22Rv1 (cell line): ENCODE measurements around the gene TMEM218.

ENCODE experiments used
- H3K27ac ChIP-seq: fragments of 450-650 bp; 2 replicates; pipeline ENCODE4 v1.5.1; 2017
- ZFX ChIP-seq: fragments of 450-650 bp; IDR thresholded peaks from 2 replicates; pipeline ENCODE4 v1.6.1; 2017; ENCODE audit warnings: antibody characterized with exemption, borderline replicate concordance
- TF ChIP-seq, protein P1 (sequence below): fragments of 450-650 bp; IDR thresholded peaks from 2 replicates; pipeline ENCODE4 v1.5.1; 2017; ENCODE audit warnings: mild to moderate bottlenecking

The TMEM218 gene

DNA sequence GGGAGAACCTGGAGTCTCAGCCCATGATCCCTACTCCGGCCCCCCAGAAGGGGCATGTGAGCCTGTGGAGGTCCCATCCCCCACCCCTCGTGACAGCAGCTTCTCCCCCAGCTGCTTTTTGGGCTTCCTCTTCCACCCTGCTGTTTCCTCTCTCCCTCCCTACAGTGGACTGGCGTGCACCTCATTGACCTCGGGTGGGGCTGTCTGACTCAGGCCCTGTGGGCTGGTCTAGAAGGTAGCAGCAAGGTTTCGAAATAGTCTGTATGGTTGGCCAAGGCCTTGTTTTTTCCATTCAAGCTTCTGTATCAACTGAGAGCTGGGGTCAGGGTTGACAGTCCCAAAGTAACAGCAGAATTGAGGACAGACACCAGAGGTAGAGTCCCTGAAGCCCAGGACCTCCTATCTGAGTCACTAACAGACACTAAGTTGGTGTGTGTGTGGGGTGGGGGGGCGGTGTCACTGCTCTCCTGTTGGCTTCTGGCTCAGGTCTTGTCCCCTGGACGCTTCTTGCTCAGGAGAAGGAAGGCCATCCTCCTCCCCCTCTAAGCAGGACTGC, 40.6 kb downstream of the TMEM218 start:
- TF ChIP-seq, protein P1, sequence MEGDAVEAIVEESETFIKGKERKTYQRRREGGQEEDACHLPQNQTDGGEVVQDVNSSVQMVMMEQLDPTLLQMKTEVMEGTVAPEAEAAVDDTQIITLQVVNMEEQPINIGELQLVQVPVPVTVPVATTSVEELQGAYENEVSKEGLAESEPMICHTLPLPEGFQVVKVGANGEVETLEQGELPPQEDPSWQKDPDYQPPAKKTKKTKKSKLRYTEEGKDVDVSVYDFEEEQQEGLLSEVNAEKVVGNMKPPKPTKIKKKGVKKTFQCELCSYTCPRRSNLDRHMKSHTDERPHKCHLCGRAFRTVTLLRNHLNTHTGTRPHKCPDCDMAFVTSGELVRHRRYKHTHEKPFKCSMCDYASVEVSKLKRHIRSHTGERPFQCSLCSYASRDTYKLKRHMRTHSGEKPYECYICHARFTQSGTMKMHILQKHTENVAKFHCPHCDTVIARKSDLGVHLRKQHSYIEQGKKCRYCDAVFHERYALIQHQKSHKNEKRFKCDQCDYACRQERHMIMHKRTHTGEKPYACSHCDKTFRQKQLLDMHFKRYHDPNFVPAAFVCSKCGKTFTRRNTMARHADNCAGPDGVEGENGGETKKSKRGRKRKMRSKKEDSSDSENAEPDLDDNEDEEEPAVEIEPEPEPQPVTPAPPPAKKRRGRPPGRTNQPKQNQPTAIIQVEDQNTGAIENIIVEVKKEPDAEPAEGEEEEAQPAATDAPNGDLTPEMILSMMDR, result no peak
- no peak for TF ChIP-seq ZFX
- H3K27ac ChIP-seq, result no peak overlapping the region

GRCh38 chr11:125069796-125070195, 41.6 kb downstream of the TMEM218 start:
- H3K27ac ChIP-seq, result no peak overlapping the region
- TF ChIP-seq, protein P1, result no peak
- TF ChIP-seq ZFX, result no peak

DNA sequence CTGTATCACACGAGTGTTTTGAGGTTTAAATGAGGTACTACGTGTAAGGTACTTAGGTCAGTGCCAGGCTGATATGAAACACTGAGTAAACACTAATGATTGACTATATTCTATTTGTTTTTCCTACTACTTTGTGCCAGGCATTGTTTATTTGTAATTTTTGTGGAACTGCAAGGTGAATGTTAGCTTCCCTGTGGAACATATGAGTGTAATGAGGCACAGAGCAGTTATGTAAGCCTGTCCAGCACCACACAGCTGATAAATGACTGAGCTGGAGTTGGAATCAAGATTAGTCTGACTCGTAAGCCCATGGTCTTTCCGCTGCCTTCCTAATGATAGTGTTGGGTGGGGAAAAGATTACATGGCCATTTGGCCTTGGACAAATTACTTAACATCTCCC, 42.4 kb downstream of the TMEM218 start:
- TF ChIP-seq, protein P1, result no peak
- no peak for TF ChIP-seq ZFX
- no peak overlapping the region for H3K27ac ChIP-seq

DNA sequence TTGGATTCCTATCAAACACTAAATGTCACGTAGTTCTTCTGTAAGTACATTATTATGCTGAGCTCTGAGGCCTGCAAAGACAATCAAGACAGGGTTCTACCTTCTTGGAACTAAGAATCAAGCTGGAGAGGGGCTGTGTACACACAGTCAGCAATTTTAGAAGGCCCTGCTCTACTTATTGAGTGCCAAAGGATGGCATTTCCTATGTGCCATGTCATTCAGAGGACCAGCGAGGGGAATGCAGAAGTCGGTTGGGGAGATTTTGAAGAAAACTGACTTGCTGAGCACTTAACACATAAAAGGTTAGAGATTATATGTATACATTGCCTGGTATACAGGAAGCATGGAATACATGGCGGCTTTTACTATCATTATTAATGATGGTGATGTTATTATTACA, 43.1 kb downstream of the TMEM218 start:
- no peak overlapping the region for H3K27ac ChIP-seq
- TF ChIP-seq ZFX, result no peak
- TF ChIP-seq, protein P1, result no peak

GRCh38 chr11:125064070-125064469, 47.4 kb downstream of the TMEM218 start:
- TF ChIP-seq ZFX, result no peak
- TF ChIP-seq, protein P1, result no peak
- H3K27ac ChIP-seq, result no peak overlapping the region

- no peak overlapping the region for H3K27ac ChIP-seq
These were observed 47.9 kb downstream of the TMEM218 start for GRCh38 chr11:125063429-125064043.

DNA sequence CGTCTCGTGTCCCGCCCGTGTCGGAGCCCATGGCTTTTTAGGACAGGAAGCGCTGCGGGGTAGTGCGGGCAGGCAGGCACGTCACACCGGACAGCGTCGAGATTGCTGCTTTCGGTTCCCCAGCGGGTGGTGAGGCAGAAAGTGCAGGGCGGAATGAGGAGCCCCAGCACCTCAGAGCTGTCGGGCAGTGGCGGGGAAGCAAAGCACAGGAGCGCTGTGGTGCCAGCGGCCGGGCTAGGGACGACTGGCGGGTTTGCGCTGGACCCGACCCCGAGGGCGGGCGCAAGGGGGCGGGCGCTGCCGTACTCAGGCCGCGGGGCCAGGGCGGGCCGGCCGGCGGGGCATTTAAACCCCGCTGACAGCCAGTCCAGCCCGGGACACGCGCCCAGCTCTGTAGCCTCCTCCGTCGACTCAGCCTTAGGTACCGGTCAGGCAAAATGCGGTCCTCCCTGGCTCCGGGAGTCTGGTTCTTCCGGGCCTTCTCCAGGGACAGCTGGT, 48.4 kb downstream of the TMEM218 start, which contains the start of gene SLC37A2:
SLC37A2 (plus strand) TSS at position 375 of the 498 bp plus-strand sequence; CDS start at position 438, 63 bp downstream.
- no peak for TF ChIP-seq ZFX
- TF ChIP-seq, protein P1, result peak; percentile 29
- no peak within 1 kb of the TSS for H3K27ac ChIP-seq

More at GRCh38 chr11:125063429-125064043, 47.9 kb downstream of the TMEM218 start:
- TF ChIP-seq ZFX, result no peak
- TF ChIP-seq, protein P1, result no peak
